AG10803 (cell line): ENCODE measurements around the gene CLPSL1.

Source experiments
- DNase-seq: peaks from one replicate; pipeline ENCODE4 v3.0.0; 2010; ENCODE audit warnings: low read depth
- H3K4me3 ChIP-seq: 2 replicates; pipeline ENCODE4 v1.5.1; 2011; ENCODE audit warnings: mild to moderate bottlenecking, low read length, control low read depth
- CTCF ChIP-seq: conservative IDR thresholded peaks from 2 replicates; pipeline ENCODE4 v1.5.1; 2011; ENCODE audit warnings: mild to moderate bottlenecking, low read length, control low read depth, inconsistent platforms

CLPSL1 gene

DNA sequence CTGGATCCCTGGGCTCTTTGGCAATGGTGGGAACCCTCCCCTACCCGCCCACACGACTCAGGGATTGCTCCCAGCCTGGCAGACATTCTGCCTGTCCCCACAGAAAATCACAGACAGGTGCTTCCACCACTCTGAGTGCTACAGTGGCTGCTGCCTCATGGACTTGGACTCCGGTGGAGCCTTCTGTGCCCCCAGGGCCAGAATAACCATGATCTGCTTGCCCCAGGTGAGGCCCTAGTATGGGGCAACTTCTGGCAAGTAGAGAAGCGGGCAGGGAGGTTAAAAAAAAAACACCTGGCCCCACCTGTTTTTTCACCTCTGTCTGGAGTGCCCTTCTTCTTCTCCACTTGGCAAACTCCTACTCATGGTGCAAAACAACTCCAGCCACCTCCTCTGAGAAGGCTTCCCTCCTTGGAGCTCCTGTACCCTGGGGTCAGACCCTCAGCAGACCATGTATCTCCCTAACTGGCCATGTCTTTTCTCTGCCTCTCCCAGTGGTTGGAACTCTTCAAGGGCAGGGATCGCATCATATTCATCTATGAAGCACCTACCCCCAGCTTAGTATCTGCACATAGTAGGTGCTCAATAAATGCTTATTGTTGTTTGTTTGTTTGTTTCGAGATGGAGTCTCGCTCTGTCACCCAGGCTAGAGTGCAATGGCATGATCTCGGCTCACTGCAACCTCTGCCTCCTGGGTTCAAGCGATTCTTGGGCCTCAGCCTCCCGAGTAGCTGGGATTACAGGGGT, 3.3 kb upstream of the CLPSL1 start:
- DNase-seq, result no peak
- H3K4me3 ChIP-seq, result no peak overlapping the region
- no peak for TF ChIP-seq CTCF

DNA sequence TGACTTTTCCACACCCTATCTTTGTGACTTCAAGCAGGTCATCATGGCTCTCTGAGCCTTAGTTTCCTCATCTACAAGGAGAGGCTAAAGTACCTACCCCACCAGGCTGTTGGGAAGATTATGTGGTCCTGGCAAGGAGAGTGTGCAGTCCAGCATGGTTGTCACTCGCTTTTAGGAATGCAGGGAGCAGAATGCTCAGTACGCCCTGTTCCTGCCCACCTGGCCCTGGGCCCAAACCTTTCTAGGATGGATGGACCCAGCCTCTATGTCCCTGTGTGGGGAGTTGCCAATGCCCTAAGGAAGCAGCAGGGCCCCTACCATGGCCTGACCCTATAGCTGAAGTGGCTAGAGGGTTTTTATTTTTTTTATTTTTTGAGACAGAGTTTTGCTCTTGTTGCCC, 2.4 kb upstream of the CLPSL1 start:
- no peak for TF ChIP-seq CTCF
- DNase-seq, result no peak
- H3K4me3 ChIP-seq, result no peak overlapping the region

DNA sequence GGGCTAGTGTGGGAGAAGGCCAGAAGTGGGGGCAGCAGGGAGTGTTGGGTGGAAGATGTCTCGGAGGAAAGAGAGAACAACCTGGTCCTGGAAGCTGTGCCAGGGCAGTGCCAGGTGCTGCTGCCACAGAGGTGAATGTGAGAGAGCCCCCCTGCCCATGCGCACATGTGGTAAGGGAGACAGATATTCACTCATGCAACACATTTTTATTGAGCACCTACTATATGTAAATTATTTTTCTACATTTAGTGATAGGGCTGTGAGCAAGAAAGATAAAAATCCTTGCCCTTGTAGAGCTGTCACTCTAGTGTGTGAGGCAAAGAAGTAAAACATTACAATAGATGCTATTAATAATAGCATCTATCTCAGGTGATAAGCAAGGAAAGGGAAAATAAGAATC, 471 bp downstream of the CLPSL1 start:
- no peak overlapping the region for H3K4me3 ChIP-seq
- TF ChIP-seq CTCF, result no peak
- no peak for DNase-seq

- H3K4me3 ChIP-seq, result no peak overlapping the region
- DNase-seq, result no peak
- TF ChIP-seq CTCF, result no peak
Observed at GRCh38 chr6:35782424-35782823, 1.6 kb downstream of the CLPSL1 start.

DNA sequence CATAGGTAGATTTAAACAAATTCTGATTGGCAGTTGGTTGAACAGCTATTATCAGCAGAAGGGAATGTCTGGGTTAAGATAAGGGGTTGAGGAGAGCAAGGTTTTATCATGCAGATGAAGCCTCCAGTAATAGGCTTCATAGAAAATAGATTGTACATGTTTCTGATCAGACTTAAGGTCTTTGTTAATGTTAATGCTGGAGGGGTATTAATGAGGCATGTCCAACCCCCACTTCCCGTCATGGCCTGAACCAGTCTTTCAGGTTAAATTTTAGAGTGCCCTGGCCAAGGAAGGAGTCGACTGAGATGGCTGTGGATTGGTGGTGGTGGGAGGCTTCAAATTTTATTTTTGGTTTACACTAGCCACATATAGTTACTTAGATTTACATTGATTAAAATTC, 3.4 kb downstream of the CLPSL1 start:
- no peak overlapping the region for H3K4me3 ChIP-seq
- no peak for TF ChIP-seq CTCF
- no peak for DNase-seq

GRCh38 chr6:35786272-35786671, 5.5 kb downstream of the CLPSL1 start:
- no peak for TF ChIP-seq CTCF
- H3K4me3 ChIP-seq, result no peak overlapping the region
- no peak for DNase-seq

DNA sequence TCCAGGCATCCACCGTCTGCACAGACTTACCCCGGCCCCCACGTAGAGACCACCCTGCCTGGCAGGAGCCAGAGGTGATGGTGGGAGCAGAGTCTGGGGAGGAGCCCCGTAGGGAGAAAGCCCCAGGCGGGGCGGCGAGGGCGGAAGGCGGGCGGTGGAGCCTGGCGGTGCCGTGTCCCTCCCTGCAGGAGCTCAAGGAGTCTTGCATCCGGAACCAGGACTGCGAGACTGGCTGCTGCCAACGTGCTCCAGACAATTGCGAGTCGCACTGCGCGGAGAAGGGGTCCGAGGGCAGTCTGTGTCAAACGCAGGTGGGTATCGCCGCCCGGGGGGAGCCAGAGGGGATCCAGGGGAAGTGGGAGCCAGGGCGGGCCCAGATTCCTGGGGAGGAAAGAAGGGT, 6.0 kb downstream of the CLPSL1 start:
- no peak for TF ChIP-seq CTCF
- H3K4me3 ChIP-seq, result no peak overlapping the region
- no peak for DNase-seq
